GM12873 (cell line): ENCODE measurements around the gene ZBTB38.

Experiments used
- TF ChIP-seq, protein P1 (sequence below): IDR thresholded peaks from 2 replicates; pipeline ENCODE4 v1.5.1; 2012; ENCODE audit warnings: low read depth, mild to moderate bottlenecking, moderate library complexity, low read length, control low read depth; ENCODE audit not compliant: insufficient read depth; ENCODE audit errors: missing control alignments

ZBTB38 gene

DNA sequence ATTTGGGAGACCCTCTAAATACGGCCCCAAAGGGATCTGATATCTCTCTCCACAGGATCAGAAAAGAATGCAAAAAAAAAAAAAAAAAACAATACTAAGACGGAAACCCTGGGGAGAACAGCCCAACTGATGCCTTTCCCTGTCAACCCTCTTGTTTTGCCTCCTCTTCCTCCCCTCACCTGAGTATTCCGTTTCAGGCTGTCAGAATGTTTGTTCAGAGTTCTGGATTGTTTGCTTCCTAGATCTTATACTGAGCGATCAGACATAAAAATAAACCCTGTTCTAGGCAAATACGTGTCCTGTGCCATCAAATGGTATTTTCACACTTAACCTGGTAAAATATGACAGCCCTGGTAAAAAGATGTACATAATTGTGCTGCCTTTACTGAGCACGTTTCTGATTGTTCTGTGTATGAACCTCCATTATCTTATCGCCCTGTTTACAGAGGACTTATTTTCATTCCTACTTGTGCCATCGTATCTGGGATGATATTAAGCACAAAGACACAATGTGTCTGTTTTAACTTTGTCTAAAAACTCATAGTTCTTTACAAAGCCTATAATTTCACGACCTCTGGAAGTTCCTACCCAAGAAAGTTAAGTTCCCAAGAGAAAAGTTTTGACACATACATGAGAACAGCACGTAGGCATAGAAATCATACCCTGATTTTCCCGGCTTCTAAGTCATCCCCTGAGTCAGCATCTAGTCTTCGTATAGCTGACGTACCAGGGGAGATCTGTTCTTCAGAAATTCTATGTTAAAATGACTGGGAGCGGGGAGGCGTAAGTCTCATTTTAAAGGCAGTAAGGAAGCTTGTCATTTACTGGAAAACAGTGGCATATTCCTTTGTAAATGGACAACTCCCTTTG is 856 bp downstream of the ZBTB38 start:
- TF ChIP-seq, protein P1, sequence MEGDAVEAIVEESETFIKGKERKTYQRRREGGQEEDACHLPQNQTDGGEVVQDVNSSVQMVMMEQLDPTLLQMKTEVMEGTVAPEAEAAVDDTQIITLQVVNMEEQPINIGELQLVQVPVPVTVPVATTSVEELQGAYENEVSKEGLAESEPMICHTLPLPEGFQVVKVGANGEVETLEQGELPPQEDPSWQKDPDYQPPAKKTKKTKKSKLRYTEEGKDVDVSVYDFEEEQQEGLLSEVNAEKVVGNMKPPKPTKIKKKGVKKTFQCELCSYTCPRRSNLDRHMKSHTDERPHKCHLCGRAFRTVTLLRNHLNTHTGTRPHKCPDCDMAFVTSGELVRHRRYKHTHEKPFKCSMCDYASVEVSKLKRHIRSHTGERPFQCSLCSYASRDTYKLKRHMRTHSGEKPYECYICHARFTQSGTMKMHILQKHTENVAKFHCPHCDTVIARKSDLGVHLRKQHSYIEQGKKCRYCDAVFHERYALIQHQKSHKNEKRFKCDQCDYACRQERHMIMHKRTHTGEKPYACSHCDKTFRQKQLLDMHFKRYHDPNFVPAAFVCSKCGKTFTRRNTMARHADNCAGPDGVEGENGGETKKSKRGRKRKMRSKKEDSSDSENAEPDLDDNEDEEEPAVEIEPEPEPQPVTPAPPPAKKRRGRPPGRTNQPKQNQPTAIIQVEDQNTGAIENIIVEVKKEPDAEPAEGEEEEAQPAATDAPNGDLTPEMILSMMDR, result no peak

DNA sequence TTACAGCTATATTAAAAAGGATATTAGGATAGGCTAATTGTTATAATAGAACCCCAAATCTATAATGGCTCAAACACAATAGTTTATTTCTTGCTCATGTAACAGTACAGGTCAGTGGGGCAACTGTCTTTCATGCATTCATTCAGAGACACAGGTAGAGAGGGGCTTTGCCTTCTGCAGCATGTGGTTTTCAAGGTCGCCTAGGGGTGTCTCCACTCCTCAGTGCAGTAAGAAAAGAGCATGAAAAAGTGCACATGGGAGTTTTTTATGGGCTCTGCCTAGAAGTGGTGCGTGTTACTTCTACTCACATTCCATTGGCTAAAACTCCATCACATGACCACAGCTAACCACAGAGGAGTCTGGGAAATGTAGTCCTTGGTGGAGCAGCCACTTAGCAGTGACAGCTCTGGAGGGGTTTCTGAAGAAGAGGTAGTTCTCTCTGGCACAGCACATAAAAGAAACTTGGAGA is 1.8 kb downstream of the ZBTB38 start:
- TF ChIP-seq, protein P1, result peak; percentile 65

DNA sequence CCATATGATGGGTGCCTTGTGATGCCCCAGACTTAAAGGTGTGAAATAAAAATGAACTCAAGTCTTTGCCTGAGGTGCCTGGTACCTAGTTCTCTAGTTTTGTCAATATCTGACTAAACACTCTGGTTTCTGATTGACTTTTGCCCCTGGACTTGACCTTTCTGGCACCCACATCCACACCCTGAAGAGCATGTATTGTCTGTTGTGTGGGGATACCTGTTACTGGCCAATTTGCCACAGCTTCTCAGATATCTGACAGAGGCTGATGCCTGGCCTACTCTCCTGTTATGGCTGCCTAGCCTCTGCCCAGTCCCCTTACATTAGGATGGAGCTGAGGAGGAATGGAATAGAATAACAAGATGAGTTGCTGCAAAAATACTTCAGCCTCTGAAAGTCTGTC is 3.6 kb downstream of the ZBTB38 start:
- TF ChIP-seq, protein P1, result no peak

DNA sequence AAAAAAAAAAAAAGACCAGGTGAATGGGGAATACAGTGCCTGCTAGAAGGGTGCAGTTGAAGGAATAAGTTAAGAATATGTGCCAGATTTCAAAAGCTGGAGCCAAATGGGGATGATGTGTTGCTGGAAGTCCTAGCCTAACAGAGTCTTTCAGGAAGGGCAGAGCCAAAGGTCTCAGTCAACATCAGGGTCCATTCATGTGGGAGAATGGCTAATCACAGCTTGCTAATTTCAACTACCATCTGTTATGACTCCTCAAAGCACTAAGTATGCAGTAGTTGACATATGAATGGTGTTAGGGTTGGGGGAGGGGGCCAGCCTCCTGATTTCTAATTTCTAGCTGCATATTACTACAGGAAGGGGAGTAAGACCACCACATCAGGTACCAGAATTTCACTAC is 4.4 kb downstream of the ZBTB38 start:
- TF ChIP-seq, protein P1, result no peak

DNA sequence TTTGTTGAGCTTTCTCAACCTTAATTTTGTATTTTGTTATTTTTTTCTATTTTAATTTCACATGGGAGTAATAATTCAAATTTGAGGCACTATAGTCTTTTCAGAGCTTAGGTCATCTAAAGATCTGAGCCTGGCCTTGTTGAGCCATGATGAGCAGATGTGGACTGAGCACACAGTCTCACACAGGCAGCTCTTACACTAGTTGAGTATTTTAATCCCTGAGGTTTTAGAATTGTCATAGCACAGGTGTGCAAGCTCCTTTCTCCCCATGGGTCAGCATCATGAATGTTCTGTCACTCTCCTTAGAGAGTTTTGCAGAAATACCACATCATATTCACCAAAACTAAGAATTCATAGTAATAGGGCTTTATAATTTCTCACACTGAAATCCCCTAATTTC is 4.9 kb downstream of the ZBTB38 start:
- TF ChIP-seq, protein P1, result no peak

DNA sequence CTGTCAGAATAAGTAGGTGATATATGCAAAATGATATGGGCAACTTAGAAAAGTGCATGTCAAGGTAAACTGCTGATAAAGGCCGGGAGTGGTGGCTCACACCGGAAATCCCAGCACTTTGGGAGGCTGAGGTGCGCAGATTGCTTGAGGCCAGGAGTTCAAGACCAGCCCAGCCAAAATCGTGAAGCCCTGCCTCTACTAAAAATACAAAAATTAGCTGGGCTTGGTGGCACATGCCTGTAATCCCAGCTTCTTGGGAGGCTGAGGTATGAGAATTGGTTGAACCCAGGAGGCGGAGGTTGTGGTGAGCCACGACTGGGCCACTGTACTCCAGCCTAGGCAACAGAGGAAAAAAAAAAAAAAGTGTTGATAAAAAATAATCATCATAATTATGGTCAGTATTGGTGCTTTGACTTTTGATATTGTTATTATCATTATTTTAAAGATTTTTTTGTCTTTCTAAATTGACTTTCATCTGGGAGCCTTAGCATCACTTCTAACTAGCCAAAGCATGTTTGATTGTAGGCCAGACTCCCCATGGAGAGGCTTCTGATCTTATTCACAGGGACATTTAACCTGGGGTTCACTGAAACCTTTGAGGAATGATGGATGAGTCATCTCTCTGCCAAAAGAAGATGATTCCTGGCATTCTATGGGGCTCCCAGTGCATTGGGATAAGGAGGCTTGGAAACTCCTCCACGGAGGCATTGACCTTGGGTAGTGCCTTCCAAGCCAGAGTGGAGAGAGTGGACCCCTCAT is 5.6 kb downstream of the ZBTB38 start:
- TF ChIP-seq, protein P1, result no peak
